Measurements from ENCODE around the gene TASOR2.

DNA sequence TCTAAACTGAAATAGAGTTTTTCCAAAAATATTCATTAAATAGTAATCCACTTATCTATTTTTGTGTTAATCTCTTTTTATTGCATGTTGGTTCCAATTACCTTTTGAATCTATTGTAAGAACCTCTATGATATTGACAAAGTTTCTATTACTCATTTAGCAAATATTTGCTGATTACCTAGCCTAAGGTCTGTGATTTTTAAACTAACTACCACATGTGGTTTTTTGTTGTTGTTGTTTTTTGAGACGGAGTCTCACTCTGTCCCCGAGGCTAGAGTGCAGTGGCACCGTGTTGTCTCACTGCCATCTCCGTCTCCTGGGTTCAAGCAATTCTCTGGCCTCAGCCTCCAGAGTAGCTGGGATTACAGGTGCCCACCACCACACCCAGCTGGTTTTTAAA, 16.2 kb upstream of the TASOR2 start:
- TF ChIP-seq SIN3A (IDR thresholded peaks at IDR 0.05; ENCODE audit: low read depth) (no peak), RAD21 (IDR thresholded peaks at IDR 0.05; ENCODE audit: low read depth) (no peak), CTCF (IDR thresholded peaks at IDR 0.05 in 2 of 3, conservative IDR thresholded peaks at IDR 0.05 in 1 of 3; ENCODE audit: borderline replicate concordance in 1 of 3, insufficient read depth in 1 of 3, low read depth in 2 of 3, low read length in 2 of 3) (no peak), EZH2 (IDR thresholded peaks at IDR 0.05) (no peak), EGR1 (IDR thresholded peaks at IDR 0.05; ENCODE audit: low read depth) (no peak), POLR2A (IDR thresholded peaks at IDR 0.05; ENCODE audit: borderline replicate concordance, extremely low read depth, insufficient read depth, insufficient read length) (no peak), YY1 (IDR thresholded peaks at IDR 0.05; ENCODE audit: extremely low read depth, insufficient replicate concordance, low read depth, low read length) (no peak), POLR2AphosphoS5 (IDR thresholded peaks at IDR 0.05; ENCODE audit: low read depth, low read length) (no peak), EZH2phosphoT487 (IDR thresholded peaks at IDR 0.05; ENCODE audit: borderline replicate concordance) (no peak), CBX3 (IDR thresholded peaks at IDR 0.05; ENCODE audit: low read depth) (no peak), SRF (IDR thresholded peaks at IDR 0.05; ENCODE audit: low read depth) (no peak)

All from HCT116 (cell line).